Hepatocyte (in vitro differentiated cells): ENCODE measurements around the gene PREX1.

Experiments used
- CTCF ChIP-seq: fragments of 200-600 bp; sonication (generic); IDR thresholded peaks from 2 replicates; pipeline ENCODE4 v1.5.1; 2016; ENCODE audit warnings: antibody characterized with exemption, mild to moderate bottlenecking; ENCODE audit not compliant: poor library complexity
- EZH2 ChIP-seq: fragments of 200-600 bp; sonication (generic); IDR thresholded peaks from 2 replicates; pipeline ENCODE4 v1.6.1; 2016; ENCODE audit warnings: antibody characterized with exemption, mild to moderate bottlenecking, borderline replicate concordance

- TF ChIP-seq CTCF, result no peak
- no peak for TF ChIP-seq EZH2
These were observed 220.3 kb downstream of the PREX1 start for GRCh38 chr20:48607544-48607865.
